HepG2 (cell line): ENCODE data around the gene PPP2R5C. TPM values are rescaled to one million over a fixed set of nuclear protein-coding genes. Genes with fewer than 3 reads are reported as not detected.

Experiments used
- ATAC-seq: fragments of 200-7000 bp; cut with Tn5 transposase; 3 replicates; pipeline ENCODE4 v1.9.1; 2020; ENCODE audit warnings: mild to moderate bottlenecking, moderate library complexity
- BruUV-seq: library from RNA; stranded (reverse); fragments of 400-500 nt; replicated peaks from 2 replicates; lab custom pipeline; 2021; lab: Mats Ljungman, UMichigan
- CTCF ChIA-PET: fragments of 300-600 bp; formaldehyde crosslinking; extraction: SDS; loops from one replicate; lab custom pipeline; 2021; ENCODE audit warnings: low total read pairs, inconsistent platforms, low intra/inter-chr PET ratio; lab: Yijun Ruan, JAX
- POLR2A ChIA-PET: fragments of 350-600 bp; sonication (Branson Sonifier 250); formaldehyde crosslinking; loops from one replicate; lab custom pipeline; 2020; ENCODE audit warnings: antibody characterized with exemption, inconsistent platforms; lab: Yijun Ruan, JAX
- DNase-seq: peaks from one replicate; pipeline ENCODE4 v3.0.0-alpha.2; 2015; ENCODE audit warnings: low spot score
- FAIRE-seq: peaks from 3 replicates; lab custom pipeline; 2011; peaks lifted over from hg19 to GRCh38; lab: Jason Lieb, UNC
- H2AFZ ChIP-seq: one replicate; pipeline ENCODE4 v1.6.1; 2011; ENCODE audit warnings: low read length, inconsistent platforms
- H3K27ac ChIP-seq: fragments of 300-600 bp; 3 replicates; pipeline ENCODE4 v1.8.0; 2011; ENCODE audit warnings: mixed run types, mild to moderate bottlenecking, mixed read lengths, low read length, inconsistent platforms; ENCODE audit not compliant: insufficient read depth; ENCODE audit errors: extremely low read length
- H3K27me3 ChIP-seq, 2 experiments: fragments of 200-600 bp in 1 of 2; 2 replicates in 1 of 2; 3 replicates in 1 of 2; pipeline versions ENCODE4 v1.6.0 to v1.8.0; 2011; ENCODE audit warnings: low read length in 2 of 2, mild to moderate bottlenecking in 2 of 2, moderate library complexity in 2 of 2, inconsistent platforms in 1 of 2; ENCODE audit not compliant: insufficient read depth in 2 of 2, control insufficient read depth in 1 of 2
- H3K36me3 ChIP-seq, 2 experiments: fragments of 200-600 bp in 1 of 2; replicated peaks in 1 of 2; 2 replicates in 1 of 2; 3 replicates in 1 of 2; pipeline versions ENCODE4 v1.5.1 to v1.8.0; 2011; ENCODE audit warnings: low read length in 2 of 2, inconsistent platforms in 1 of 2; ENCODE audit not compliant: insufficient read depth in 2 of 2, control insufficient read depth in 1 of 2
- H3K4me1 ChIP-seq: 2 replicates; pipeline ENCODE4 v1.5.1; 2012; ENCODE audit warnings: low read length, inconsistent platforms; ENCODE audit not compliant: insufficient read depth
- H3K4me2 ChIP-seq: 2 replicates; pipeline ENCODE4 v1.6.0; 2011; ENCODE audit warnings: low read depth, low read length, inconsistent platforms
- H3K4me3 ChIP-seq, 3 experiments: fragments of 200-600 bp in 1 of 3; sonication (generic), shearing (Covaris generic) in 1 of 3; replicated peaks in 1 of 3; 2 replicates each; pipeline ENCODE4 v1.5.1; 2011 to 2016; ENCODE audit warnings: low read length in 3 of 3, inconsistent platforms in 2 of 3, low read depth in 2 of 3, mild to moderate bottlenecking in 2 of 3, control low read depth in 1 of 3, mixed read lengths in 1 of 3; ENCODE audit not compliant: insufficient read depth in 1 of 3
- H3K79me2 ChIP-seq: one replicate; pipeline ENCODE4 v1.6.1; 2011; ENCODE audit warnings: low read length, inconsistent platforms; ENCODE audit not compliant: insufficient read depth
- H3K9ac ChIP-seq: 2 replicates; pipeline ENCODE4 v1.6.0; 2011; ENCODE audit warnings: mild to moderate bottlenecking, low read depth, low read length, inconsistent platforms; ENCODE audit not compliant: insufficient read depth
- H3K9me3 ChIP-seq: 2 replicates; pipeline ENCODE4 v1.5.1; 2012; ENCODE audit warnings: mild to moderate bottlenecking, low read length
- H4K20me1 ChIP-seq: 2 replicates; pipeline ENCODE4 v1.6.0; 2011; ENCODE audit warnings: inconsistent platforms, mild to moderate bottlenecking, low read length, moderate library complexity; ENCODE audit not compliant: insufficient read depth
- HNRNPL ChIP-seq: fragments of 200-400 bp; formaldehyde crosslinking; IDR thresholded peaks from 2 replicates; pipeline ENCODE4 v1.6.1; 2017; ENCODE audit warnings: mild to moderate bottlenecking, low read depth, low read length
- MLLT10 ChIP-seq: sonication (generic); formaldehyde crosslinking; IDR thresholded peaks from 2 replicates; pipeline ENCODE4 v1.4.0; 2020; ENCODE audit warnings: missing genetic modification reagents
- RAD21 ChIP-seq: fragments of 450-650 bp; formaldehyde crosslinking; IDR thresholded peaks from 2 replicates; pipeline ENCODE4 v1.5.0; 2020; ENCODE audit warnings: mild to moderate bottlenecking
- RBFOX2 ChIP-seq: fragments of 200-400 bp; formaldehyde crosslinking; IDR thresholded peaks from 2 replicates; pipeline ENCODE4 v1.6.1; 2017; ENCODE audit warnings: low read depth, mild to moderate bottlenecking, low read length
- SATB2 ChIP-seq: sonication (generic); formaldehyde crosslinking; IDR thresholded peaks from 2 replicates; pipeline ENCODE4 v1.5.0; 2020; ENCODE audit warnings: missing genetic modification reagents
- SCMH1 ChIP-seq: sonication (generic); formaldehyde crosslinking; IDR thresholded peaks from 2 replicates; pipeline ENCODE4 v1.9.0; 2021; ENCODE audit warnings: missing genetic modification reagents, mild to moderate bottlenecking, borderline replicate concordance
- SMAD9 ChIP-seq: sonication (generic); formaldehyde crosslinking; IDR thresholded peaks from 2 replicates; pipeline ENCODE4 v1.5.1; 2020; ENCODE audit warnings: mild to moderate bottlenecking, missing genetic modification reagents
- SYNCRIP ChIP-seq: fragments of 200-400 bp; formaldehyde crosslinking; IDR thresholded peaks from 2 replicates; pipeline ENCODE4 v1.6.1; 2018; ENCODE audit warnings: mild to moderate bottlenecking, low read depth, low read length; ENCODE audit not compliant: insufficient read depth
- TP53 ChIP-seq: sonication (generic); formaldehyde crosslinking; conservative IDR thresholded peaks from 2 replicates; pipeline ENCODE4 v1.4.0; 2020; ENCODE audit warnings: missing genetic modification reagents
- ZC3H13 ChIP-seq: sonication (generic); formaldehyde crosslinking; IDR thresholded peaks from 2 replicates; pipeline ENCODE4 v1.8.1; 2023; ENCODE audit warnings: mild to moderate bottlenecking, missing genetic modification reagents, moderate library complexity
- ZC3H4 ChIP-seq: sonication (generic); formaldehyde crosslinking; IDR thresholded peaks from 2 replicates; pipeline ENCODE4 v1.4.0; 2020; ENCODE audit warnings: missing genetic modification reagents, borderline replicate concordance
- ZFP36L1 ChIP-seq: sonication (generic); formaldehyde crosslinking; IDR thresholded peaks from 2 replicates; pipeline ENCODE4 v1.8.0; 2022; ENCODE audit warnings: mild to moderate bottlenecking, missing genetic modification reagents, moderate library complexity
- ZMYM2 ChIP-seq: sonication (generic); formaldehyde crosslinking; IDR thresholded peaks from 2 replicates; pipeline ENCODE4 v1.8.0; 2022; ENCODE audit warnings: mild to moderate bottlenecking, missing genetic modification reagents
- ZNF138 ChIP-seq: sonication (generic); formaldehyde crosslinking; IDR thresholded peaks from 2 replicates; pipeline ENCODE4 v1.5.0; 2020; ENCODE audit warnings: mild to moderate bottlenecking, low read depth, missing genetic modification reagents
- ZNF160 ChIP-seq: sonication (generic); formaldehyde crosslinking; IDR thresholded peaks from 2 replicates; pipeline ENCODE4 v1.8.0; 2022; ENCODE audit warnings: mild to moderate bottlenecking, inconsistent platforms, missing genetic modification reagents
- ZNF253 ChIP-seq: sonication (generic); formaldehyde crosslinking; IDR thresholded peaks from 2 replicates; pipeline ENCODE4 v1.8.0; 2022; ENCODE audit warnings: mild to moderate bottlenecking, missing genetic modification reagents, borderline replicate concordance
- ZNF256 ChIP-seq: sonication (generic); formaldehyde crosslinking; conservative IDR thresholded peaks from 2 replicates; pipeline ENCODE4 v1.4.0; 2020; ENCODE audit warnings: missing genetic modification reagents
- ZNF337 ChIP-seq: sonication (generic); formaldehyde crosslinking; IDR thresholded peaks from 2 replicates; pipeline ENCODE4 v1.5.1; 2020; ENCODE audit warnings: missing genetic modification reagents, low read depth, mild to moderate bottlenecking, borderline replicate concordance
- ZNF34 ChIP-seq: sonication (generic); formaldehyde crosslinking; IDR thresholded peaks from 2 replicates; pipeline ENCODE4 v1.4.0; 2020; ENCODE audit warnings: mild to moderate bottlenecking, missing genetic modification reagents, borderline replicate concordance
- ZNF441 ChIP-seq: sonication (generic); formaldehyde crosslinking; IDR thresholded peaks from 2 replicates; pipeline ENCODE4 v1.7.0; 2021; ENCODE audit warnings: missing genetic modification reagents, borderline replicate concordance
- ZNF746 ChIP-seq: sonication (generic); formaldehyde crosslinking; IDR thresholded peaks from 2 replicates; pipeline ENCODE4 v1.8.0; 2022; ENCODE audit warnings: mild to moderate bottlenecking, missing genetic modification reagents
- ZNF781 ChIP-seq: sonication (generic); formaldehyde crosslinking; IDR thresholded peaks from 2 replicates; pipeline ENCODE4 v1.5.1; 2020; ENCODE audit warnings: borderline replicate concordance, mild to moderate bottlenecking, missing genetic modification reagents; ENCODE audit errors: not compliant biosample characterization
- ZNF816 ChIP-seq: sonication (generic); formaldehyde crosslinking; IDR thresholded peaks from 2 replicates; pipeline ENCODE4 v1.8.0; 2022; ENCODE audit warnings: missing genetic modification reagents, mild to moderate bottlenecking, borderline replicate concordance
- WGBS: methylation state at CpG from one replicate; pipeline ENCODE4 v1.1.6; 2017; ENCODE audit warnings: low lambda C conversion rate; 5-methylcytosine and 5-hydroxymethylcytosine counted together
- in situ Hi-C: cut with HindIII; loops from 2 replicates; pipeline ENCODE4 v1.10.0; 2017; ENCODE audit warnings: low pct_unique_long_range_greater_than_20kb; ENCODE audit not compliant: extremely low pct_ligation_motif_present
- intact Hi-C: fragments of 100-400 bp; cut with micrococcal nuclease; formaldehyde crosslinking; loops from one replicate; pipeline ENCODE4 v1.10.0; 2022; ENCODE audit not compliant: unreplicated experiment
- polyA plus RNA-seq, 8 experiments: library from polyadenylated mRNA; depleted of rRNA in 3 of 8; stranded (reverse) in 7 of 8; unstranded in 1 of 8; fragments of >200 nt; fragmentation: Illumina TruSeq in 4 of 8; extraction: Trizol in 4 of 8; gene quantifications; 2 replicates each; pipeline versions ENCODE4 v1.2.1 to v1.2.3, GENCODE V29; 2011 to 2016; ENCODE audit warnings: low read depth in 4 of 8, missing spikeins in 1 of 8, mixed read lengths in 1 of 8; ENCODE audit not compliant: insufficient read depth in 1 of 8
- total RNA-seq, 5 experiments: library from RNA; depleted of rRNA; stranded (reverse); fragments of >200 nt; fragmentation: Illumina TruSeq; extraction: Trizol; gene quantifications; 2 replicates each; pipeline ENCODE4 v1.2.3, GENCODE V29; 2016; ENCODE audit warnings: low read depth in 1 of 5
- TF ChIP-seq, protein P1 (sequence below): sonication (generic); formaldehyde crosslinking; IDR thresholded peaks from 2 replicates; pipeline ENCODE4 v1.5.1; 2020; ENCODE audit warnings: missing genetic modification reagents, mild to moderate bottlenecking, borderline replicate concordance

PPP2R5C gene
- total and polyA plus RNA-seq, 2 of the 13 experiments (the other 11 are each of a cell fraction or from before 2014, with no cell fraction given) = 74.3 to 78.5 TPM

DNA sequence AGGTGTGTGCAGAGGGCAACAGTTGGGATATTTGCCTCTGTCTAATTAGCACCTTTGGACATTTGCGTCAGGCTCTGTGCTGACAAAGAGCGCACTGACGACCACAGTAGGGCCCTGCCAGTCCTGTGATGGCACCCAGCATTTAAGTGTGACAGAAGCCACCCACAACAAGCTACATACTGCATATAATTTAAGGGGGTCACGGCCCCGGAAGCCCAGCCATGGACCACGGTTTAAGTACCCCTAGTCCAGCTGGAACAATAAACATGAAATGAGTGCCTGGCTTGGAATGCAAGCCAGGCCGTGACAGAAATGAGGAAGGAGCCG, 186.0 kb downstream of the PPP2R5C start:
- BruUV-seq = TSS peak; percentile 98
- Histone ChIP-seq H2AFZ (no peak overlapping the region), H4K20me1 (no peaks in the 10 kb centered on the region), H3K9me3 (no peaks in the 10 kb centered on the region), H3K4me3 (peak overlapping the region; percentile 68 to 91 (median 88)), H3K27ac (peak overlapping the region; percentile 91), H3K79me2 (peaks cover 15% of the 10 kb centered on the region), H3K27me3 (no peaks in the 10 kb centered on the region; a peak in 1 of 5 replicates), H3K36me3 (no peaks in the 10 kb centered on the region), H3K4me2 (peak overlapping the region; percentile 84), H3K9ac (peak overlapping the region; percentile 95), H3K4me1 (peaks cover 20% of the 10 kb centered on the region)
- FAIRE-seq (no peak), ATAC-seq (peak; percentile 18), DNase-seq (no peak)
- intact Hi-C loops (loop anchor here (5.0 kb wide), 1 partner anchor 240 kb away; no protein-coding TSS in a partner anchor), in situ Hi-C loops (no loop called here)
- 2% methylated on average over 6 of the region's 8 CpGs for WGBS
- POLR2A ChIA-PET = interaction anchor here (1.2 to 2.3 kb wide), 5 partner anchors 11 to 241 kb away, joined by 3 to 17 read pairs (median 15); no protein-coding TSS in a partner anchor
- CTCF ChIA-PET = no interaction called here
- TF ChIP-seq ZC3H4 (CRISPR knock-in tag) = 0 out of 2 replicates have a peak, but pooled peaks have one; percentile 84
- TF ChIP-seq RBFOX2 = no peak
- 0 out of 2 replicates have a peak, but pooled peaks have one; percentile 7 for TF ChIP-seq HNRNPL
- TF ChIP-seq ZC3H13 = no peak
- TF ChIP-seq SATB2 (CRISPR knock-in tag) = 0 out of 2 replicates have a peak, but pooled peaks have one; percentile 47
- 0 out of 2 replicates have a peak, but pooled peaks have one; percentile 36 for TF ChIP-seq ZNF256 (CRISPR knock-in tag)
- 0 out of 2 replicates have a peak, but pooled peaks have one; percentile 10 for TF ChIP-seq ZNF138 (CRISPR knock-in tag)
- 0 out of 2 replicates have a peak, but pooled peaks have one; percentile 66 for TF ChIP-seq ZNF253 (CRISPR knock-in tag)
- peak; percentile 74; the same call in 1 of the 2 replicates for TF ChIP-seq ZNF337 (CRISPR knock-in tag)
- no peak for TF ChIP-seq SYNCRIP
- TF ChIP-seq ZNF160 (CRISPR knock-in tag) = 0 out of 2 replicates have a peak, but pooled peaks have one; percentile 5
- 0 out of 2 replicates have a peak, but pooled peaks have one; percentile 29 for TF ChIP-seq ZNF816 (CRISPR knock-in tag)
- 0 out of 2 replicates have a peak, but pooled peaks have one; percentile 32 for TF ChIP-seq TP53 (CRISPR knock-in tag)
- TF ChIP-seq ZNF746 (CRISPR knock-in tag) = peak; percentile 48; the same call in 1 of the 2 replicates
- TF ChIP-seq RAD21 = peak; percentile 58; the same call in 1 of the 2 replicates
- no peak for TF ChIP-seq ZNF34 (CRISPR knock-in tag)
- no peak for TF ChIP-seq SCMH1 (CRISPR knock-in tag)
- TF ChIP-seq, protein P1, sequence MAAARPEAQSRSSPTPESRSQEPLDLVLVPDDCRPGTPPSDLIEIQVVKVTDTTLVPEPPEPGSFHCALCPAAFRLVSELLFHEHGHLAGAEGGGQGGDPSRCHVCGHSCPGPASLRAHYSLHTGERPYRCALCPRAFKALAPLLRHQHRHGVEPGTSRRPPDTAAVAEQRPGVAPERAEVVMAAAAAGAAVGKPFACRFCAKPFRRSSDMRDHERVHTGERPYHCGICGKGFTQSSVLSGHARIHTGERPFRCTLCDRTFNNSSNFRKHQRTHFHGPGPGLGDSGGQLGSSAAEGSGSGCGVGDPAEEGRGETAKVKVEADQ (CRISPR knock-in tag) = peak; percentile 35; the same call in 1 of the 2 replicates
- TF ChIP-seq ZNF441 (CRISPR knock-in tag) = 0 out of 2 replicates have a peak, but pooled peaks have one; percentile 23
- TF ChIP-seq ZMYM2 = no peak
- peak; percentile 37; the same call in 1 of the 2 replicates for TF ChIP-seq ZFP36L1 (CRISPR knock-in tag)
- TF ChIP-seq ZNF781 (CRISPR knock-in tag) = peak; percentile 67
- TF ChIP-seq MLLT10 = 0 out of 2 replicates have a peak, but pooled peaks have one; percentile 15
- peak; percentile 56; the same call in 1 of the 2 replicates for TF ChIP-seq SMAD9 (CRISPR knock-in tag)
